Measurements from ENCODE around the gene LPAR1. TPM values are rescaled to one million over a fixed set of nuclear protein-coding genes. Genes with fewer than 3 reads are reported as not detected.

LPAR1 gene
- total RNA-seq, 5 donors from 2014 or later (not counting 1 experiment from before 2014, with no cell fraction given), result 0.26 to 0.47 (median 0.41) TPM; not detected in 2

DNA sequence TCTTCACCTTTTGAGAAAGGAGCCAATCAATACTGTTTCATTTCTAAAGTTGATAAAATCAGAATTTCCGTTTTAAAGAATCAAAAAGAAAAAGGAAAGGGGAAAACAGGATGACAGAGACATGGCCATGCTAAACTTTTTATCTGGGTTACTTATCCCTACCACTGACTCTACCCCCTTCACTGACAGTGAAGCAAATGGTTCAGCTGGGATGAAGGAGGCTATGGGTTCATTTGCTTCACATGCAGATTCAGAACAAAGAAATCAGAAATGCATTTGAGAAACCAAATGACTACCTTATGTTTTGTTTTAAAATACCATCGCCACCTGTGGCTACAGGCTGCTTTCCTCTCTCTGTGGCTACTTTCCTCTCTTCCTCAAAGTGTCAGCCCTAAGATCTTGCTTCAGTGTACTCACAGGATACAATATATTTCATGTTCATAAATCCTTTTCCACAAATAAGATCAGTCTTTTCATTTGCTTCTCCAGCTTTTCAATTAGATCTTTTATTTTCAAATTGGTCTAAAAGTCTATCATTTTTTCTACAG, 53.3 kb downstream of the LPAR1 start:
- Mint-ChIP-seq H3K27me3 (no peaks in the 10 kb centered on the region), H3K36me3 (no peaks in the 10 kb centered on the region), H3K27ac (no peak overlapping the region), H3K9me3 (peaks cover 0 to 3% (median 2%) of the 10 kb centered on the region in 3 donors), H3K4me1 (no peaks in the 10 kb centered on the region), H3K4me3 (no peak overlapping the region)
- ChIA-PET POLR2A (no interaction called here), CTCF (no interaction called here)
- H3K36me3 ChIP-seq (ENCODE audit: control insufficient read depth in 2 of 2, extremely low read depth in 1 of 2, insufficient read depth in 1 of 2, low read length in 1 of 2), result no peaks in the 10 kb centered on the region
- no peaks in the 10 kb centered on the region for H3K27me3 ChIP-seq (replicated peaks in 1 of 2; ENCODE audit: control insufficient read depth in 2 of 2, extremely low read depth in 1 of 2, insufficient read depth in 2 of 2, low read length in 1 of 2)
- DNase-seq, result no peak
- no peak overlapping the region for H3K27ac ChIP-seq (ENCODE audit: low read length)
- WGBS (ENCODE audit: insufficient coverage), result no CpG with 5 or more reads among the region's 2 CpGs
- no peaks in the 10 kb centered on the region for H3K9me3 ChIP-seq
- H3K4me1 ChIP-seq (ENCODE audit: control insufficient read depth in 1 of 2, extremely low read depth in 1 of 2, insufficient read depth in 2 of 2, low read length in 2 of 2), result no peaks in the 10 kb centered on the region
- no peak overlapping the region for H3K4me3 ChIP-seq (ENCODE audit: control insufficient read depth in 1 of 2, extremely low read depth in 1 of 2, low read length in 1 of 2)
- ATAC-seq (replicated peaks in 1 of 4), result no peak

DNA sequence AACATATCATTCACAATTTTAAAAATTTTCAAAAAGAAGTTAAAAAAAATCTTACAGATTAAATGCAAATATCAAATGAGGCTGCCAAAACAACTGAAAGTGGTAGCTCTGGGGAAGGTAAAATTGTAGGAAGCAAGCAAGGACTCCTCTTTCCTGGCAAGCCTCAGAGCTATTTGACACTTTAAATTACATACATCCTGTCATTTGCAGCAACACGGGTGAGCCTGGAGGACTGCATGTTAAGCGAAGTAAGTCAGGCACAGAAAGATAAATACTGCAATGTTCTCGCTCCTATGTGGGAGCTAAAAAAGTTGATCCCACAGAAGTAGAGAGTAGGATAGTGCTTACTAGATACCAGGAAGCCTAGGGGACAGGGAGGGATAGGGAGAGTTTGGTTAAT, 58.0 kb downstream of the LPAR1 start:
- no peaks in the 10 kb centered on the region for H3K4me1 Mint-ChIP-seq
- Histone ChIP-seq H3K9me3 (no peaks in the 10 kb centered on the region), H3K27ac (ENCODE audit: low read length) (no peak overlapping the region), H3K36me3 (ENCODE audit: control insufficient read depth in 2 of 2, extremely low read depth in 1 of 2, insufficient read depth in 1 of 2, low read length in 1 of 2) (no peaks in the 10 kb centered on the region), H3K4me3 (ENCODE audit: control insufficient read depth in 1 of 2, extremely low read depth in 1 of 2, low read length in 1 of 2) (no peak overlapping the region), H3K4me1 (ENCODE audit: control insufficient read depth in 1 of 2, extremely low read depth in 1 of 2, insufficient read depth in 2 of 2, low read length in 2 of 2) (no peaks in the 10 kb centered on the region), H3K27me3 (replicated peaks in 1 of 2; ENCODE audit: control insufficient read depth in 2 of 2, extremely low read depth in 1 of 2, insufficient read depth in 2 of 2, low read length in 1 of 2) (no peaks in the 10 kb centered on the region)
- ChIA-PET CTCF (no interaction called here), POLR2A (no interaction called here)
- H3K27me3 Mint-ChIP-seq, result no peaks in the 10 kb centered on the region
- no CpG with 5 or more reads among the region's 3 CpGs for WGBS (ENCODE audit: insufficient coverage)
- ATAC-seq (replicated peaks in 1 of 4) (no peak), DNase-seq (no peak)
- no peaks in the 10 kb centered on the region for H3K36me3 Mint-ChIP-seq
- H3K9me3 Mint-ChIP-seq, result peaks cover 2 to 10% (median 4%) of the 10 kb centered on the region in 3 donors
- H3K4me3 Mint-ChIP-seq, result no peak overlapping the region
- H3K27ac Mint-ChIP-seq, result no peak overlapping the region

DNA sequence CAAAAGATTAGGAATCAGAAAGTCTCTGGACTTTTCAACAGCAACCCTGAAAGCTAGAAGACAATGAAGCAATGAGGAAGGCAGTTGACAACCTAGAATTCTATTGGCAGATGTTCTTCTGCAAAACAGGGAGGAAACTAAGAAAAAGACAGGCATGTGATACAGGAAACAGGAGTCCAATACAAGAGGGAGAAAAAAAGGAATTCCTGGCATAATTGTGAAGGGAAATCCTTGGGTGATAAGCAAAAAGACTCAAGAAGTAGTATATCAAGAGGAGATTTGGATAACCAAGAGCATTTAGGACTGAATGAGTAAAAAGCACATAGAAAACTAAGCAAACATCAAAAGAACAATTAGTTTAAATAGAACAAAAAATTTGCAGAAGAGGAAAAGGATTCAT, 58.6 kb downstream of the LPAR1 start:
- Mint-ChIP-seq H3K4me1 (no peaks in the 10 kb centered on the region), H3K9me3 (peaks cover 0 to 7% (median 4%) of the 10 kb centered on the region in 3 donors), H3K4me3 (no peak overlapping the region), H3K27ac (no peak overlapping the region), H3K27me3 (no peaks in the 10 kb centered on the region), H3K36me3 (no peaks in the 10 kb centered on the region)
- Histone ChIP-seq H3K36me3 (ENCODE audit: control insufficient read depth in 2 of 2, extremely low read depth in 1 of 2, insufficient read depth in 1 of 2, low read length in 1 of 2) (no peaks in the 10 kb centered on the region), H3K4me3 (ENCODE audit: control insufficient read depth in 1 of 2, extremely low read depth in 1 of 2, low read length in 1 of 2) (no peak overlapping the region), H3K4me1 (ENCODE audit: control insufficient read depth in 1 of 2, extremely low read depth in 1 of 2, insufficient read depth in 2 of 2, low read length in 2 of 2) (no peaks in the 10 kb centered on the region), H3K9me3 (no peaks in the 10 kb centered on the region), H3K27me3 (replicated peaks in 1 of 2; ENCODE audit: control insufficient read depth in 2 of 2, extremely low read depth in 1 of 2, insufficient read depth in 2 of 2, low read length in 1 of 2) (no peaks in the 10 kb centered on the region), H3K27ac (ENCODE audit: low read length) (no peak overlapping the region)
- ATAC-seq (replicated peaks in 1 of 4) (no peak), DNase-seq (no peak)
- ChIA-PET POLR2A (no interaction called here), CTCF (no interaction called here)

DNA sequence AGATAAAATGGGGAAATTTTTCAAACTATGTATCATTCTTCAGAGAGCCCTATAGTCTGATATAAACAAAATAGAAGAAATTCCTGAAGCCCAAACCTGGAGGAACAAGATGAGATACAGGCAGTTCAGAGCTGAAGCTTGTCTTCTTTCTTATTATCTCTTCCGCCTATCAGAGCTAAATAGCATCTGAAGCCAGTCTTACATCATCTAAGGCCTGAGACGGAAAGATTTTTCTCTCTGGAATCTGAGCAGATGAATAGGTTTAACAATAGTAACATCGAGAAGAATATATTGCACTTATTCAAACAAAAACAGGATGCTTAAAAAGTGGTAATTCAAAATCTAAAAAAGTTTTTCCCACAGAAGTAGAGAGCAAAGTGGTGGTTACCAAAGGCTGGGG, 59.8 kb downstream of the LPAR1 start:
- Histone ChIP-seq H3K36me3 (ENCODE audit: control insufficient read depth in 2 of 2, extremely low read depth in 1 of 2, insufficient read depth in 1 of 2, low read length in 1 of 2) (no peaks in the 10 kb centered on the region), H3K9me3 (no peaks in the 10 kb centered on the region), H3K4me3 (ENCODE audit: control insufficient read depth in 1 of 2, extremely low read depth in 1 of 2, low read length in 1 of 2) (no peak overlapping the region), H3K27ac (ENCODE audit: low read length) (no peak overlapping the region), H3K27me3 (replicated peaks in 1 of 2; ENCODE audit: control insufficient read depth in 2 of 2, extremely low read depth in 1 of 2, insufficient read depth in 2 of 2, low read length in 1 of 2) (no peaks in the 10 kb centered on the region), H3K4me1 (ENCODE audit: control insufficient read depth in 1 of 2, extremely low read depth in 1 of 2, insufficient read depth in 2 of 2, low read length in 2 of 2) (no peaks in the 10 kb centered on the region)
- CTCF ChIA-PET, result no interaction called here
- Mint-ChIP-seq H3K9me3 (peaks cover 0 to 7% (median 4%) of the 10 kb centered on the region in 3 donors), H3K4me1 (no peaks in the 10 kb centered on the region), H3K27me3 (no peaks in the 10 kb centered on the region), H3K36me3 (no peaks in the 10 kb centered on the region), H3K27ac (no peak overlapping the region), H3K4me3 (no peak overlapping the region)
- ATAC-seq (replicated peaks in 1 of 4), result no peak
- no CpG with 5 or more reads among the region's 3 CpGs for WGBS (ENCODE audit: insufficient coverage)
- no peak for DNase-seq
- POLR2A ChIA-PET, result no interaction called here

DNA sequence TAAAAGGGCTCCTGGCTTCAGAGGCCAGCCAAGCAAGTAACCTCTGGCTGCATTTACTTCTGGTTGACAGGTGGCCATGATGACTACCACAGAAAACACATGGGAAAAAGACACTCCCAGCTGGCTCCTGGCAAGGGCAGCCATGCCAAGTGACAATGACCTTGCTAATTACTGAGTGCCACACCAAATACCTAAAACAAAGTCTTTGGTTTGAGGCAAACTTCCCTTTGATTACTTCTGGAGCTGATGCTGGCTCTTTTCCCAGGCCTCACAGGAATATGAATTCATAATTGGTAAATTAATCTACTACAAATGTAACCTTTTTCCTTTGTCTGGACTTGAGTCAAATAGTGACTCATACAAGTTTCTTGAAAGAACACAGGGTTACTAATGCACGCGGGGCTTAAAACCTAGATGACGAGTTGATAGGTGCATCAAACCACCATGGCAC, 61.0 kb downstream of the LPAR1 start:
- H3K27ac ChIP-seq (ENCODE audit: low read length), result no peak overlapping the region
- no peaks in the 10 kb centered on the region for H3K4me1 Mint-ChIP-seq
- H3K27me3 Mint-ChIP-seq, result no peaks in the 10 kb centered on the region
- H3K9me3 ChIP-seq, result no peaks in the 10 kb centered on the region
- no peaks in the 10 kb centered on the region for H3K27me3 ChIP-seq (replicated peaks in 1 of 2; ENCODE audit: control insufficient read depth in 2 of 2, extremely low read depth in 1 of 2, insufficient read depth in 2 of 2, low read length in 1 of 2)
- no peaks in the 10 kb centered on the region for H3K36me3 ChIP-seq (ENCODE audit: control insufficient read depth in 2 of 2, extremely low read depth in 1 of 2, insufficient read depth in 1 of 2, low read length in 1 of 2)
- H3K9me3 Mint-ChIP-seq, result peaks cover 0 to 7% (median 4%) of the 10 kb centered on the region in 3 donors
- no CpG with 5 or more reads among the region's 3 CpGs for WGBS (ENCODE audit: insufficient coverage)
- H3K27ac Mint-ChIP-seq, result no peak overlapping the region
- POLR2A ChIA-PET, result no interaction called here
- H3K4me3 ChIP-seq (ENCODE audit: control insufficient read depth in 1 of 2, extremely low read depth in 1 of 2, low read length in 1 of 2), result no peak overlapping the region
- CTCF ChIA-PET, result no interaction called here
- H3K4me1 ChIP-seq (ENCODE audit: control insufficient read depth in 1 of 2, extremely low read depth in 1 of 2, insufficient read depth in 2 of 2, low read length in 2 of 2), result no peaks in the 10 kb centered on the region
- no peak for ATAC-seq (replicated peaks in 1 of 4)
- DNase-seq, result no peak
- no peak overlapping the region for H3K4me3 Mint-ChIP-seq
- no peaks in the 10 kb centered on the region for H3K36me3 Mint-ChIP-seq

DNA sequence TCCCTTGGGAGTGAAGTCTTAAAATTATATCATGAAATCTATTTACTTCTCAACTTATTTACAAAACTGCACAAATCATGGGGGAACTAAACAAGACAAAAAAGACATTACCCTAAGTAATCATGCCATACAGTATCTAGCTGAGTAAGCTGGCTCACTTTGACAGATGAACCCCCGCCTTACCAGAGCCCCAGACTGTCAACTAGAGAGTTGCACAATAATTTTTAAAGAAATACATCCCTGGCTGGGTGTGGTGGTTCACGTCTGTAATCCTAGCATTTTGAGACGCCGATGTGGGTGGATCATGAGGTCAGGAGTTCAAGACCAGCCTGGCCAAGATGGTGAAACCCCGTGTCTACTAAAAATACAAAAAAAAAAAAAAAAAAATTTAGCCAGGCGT, 62.3 kb downstream of the LPAR1 start:
- ChIA-PET POLR2A (no interaction called here), CTCF (no interaction called here)
- Histone ChIP-seq H3K9me3 (no peaks in the 10 kb centered on the region), H3K4me3 (ENCODE audit: control insufficient read depth in 1 of 2, extremely low read depth in 1 of 2, low read length in 1 of 2) (no peak overlapping the region), H3K27me3 (replicated peaks in 1 of 2; ENCODE audit: control insufficient read depth in 2 of 2, extremely low read depth in 1 of 2, insufficient read depth in 2 of 2, low read length in 1 of 2) (no peaks in the 10 kb centered on the region), H3K4me1 (ENCODE audit: control insufficient read depth in 1 of 2, extremely low read depth in 1 of 2, insufficient read depth in 2 of 2, low read length in 2 of 2) (no peaks in the 10 kb centered on the region), H3K27ac (ENCODE audit: low read length) (no peak overlapping the region), H3K36me3 (ENCODE audit: control insufficient read depth in 2 of 2, extremely low read depth in 1 of 2, insufficient read depth in 1 of 2, low read length in 1 of 2) (no peaks in the 10 kb centered on the region)
- Mint-ChIP-seq H3K27ac (no peak overlapping the region), H3K4me1 (no peaks in the 10 kb centered on the region), H3K27me3 (no peaks in the 10 kb centered on the region), H3K9me3 (peaks cover 0 to 7% (median 4%) of the 10 kb centered on the region in 3 donors), H3K4me3 (no peak overlapping the region), H3K36me3 (no peaks in the 10 kb centered on the region)
- ATAC-seq (replicated peaks in 1 of 4), result no peak
- WGBS (ENCODE audit: insufficient coverage), result 100% methylated on average over 1 of the region's 6 CpGs
- no peak for DNase-seq

DNA sequence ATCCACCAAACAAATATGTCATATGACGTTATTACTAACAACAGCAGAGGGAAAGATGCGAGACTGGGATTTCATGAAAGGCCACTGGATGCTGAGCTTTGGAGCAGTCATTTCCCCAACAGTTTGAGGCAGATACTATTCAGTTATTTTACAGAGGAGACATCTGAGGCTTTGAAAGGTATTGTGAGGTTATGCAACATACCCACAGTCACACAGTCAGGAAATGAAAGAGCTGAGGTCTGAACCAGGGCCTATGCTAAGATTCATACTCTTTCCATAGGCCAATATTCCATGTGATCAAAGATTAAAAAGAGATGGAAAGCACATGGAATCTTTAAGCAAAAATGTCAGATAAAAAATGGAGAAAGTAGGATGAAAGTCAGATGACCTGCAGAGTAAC, 63.0 kb downstream of the LPAR1 start:
- Histone ChIP-seq H3K4me1 (ENCODE audit: control insufficient read depth in 1 of 2, extremely low read depth in 1 of 2, insufficient read depth in 2 of 2, low read length in 2 of 2) (no peaks in the 10 kb centered on the region), H3K4me3 (ENCODE audit: control insufficient read depth in 1 of 2, extremely low read depth in 1 of 2, low read length in 1 of 2) (no peak overlapping the region), H3K27ac (ENCODE audit: low read length) (no peak overlapping the region), H3K9me3 (no peaks in the 10 kb centered on the region), H3K36me3 (ENCODE audit: control insufficient read depth in 2 of 2, extremely low read depth in 1 of 2, insufficient read depth in 1 of 2, low read length in 1 of 2) (no peaks in the 10 kb centered on the region), H3K27me3 (replicated peaks in 1 of 2; ENCODE audit: control insufficient read depth in 2 of 2, extremely low read depth in 1 of 2, insufficient read depth in 2 of 2, low read length in 1 of 2) (no peaks in the 10 kb centered on the region)
- ChIA-PET CTCF (no interaction called here), POLR2A (no interaction called here)
- peaks cover 0 to 7% (median 4%) of the 10 kb centered on the region in 3 donors for H3K9me3 Mint-ChIP-seq
- no peak for ATAC-seq (replicated peaks in 1 of 4)
- no peaks in the 10 kb centered on the region for H3K36me3 Mint-ChIP-seq
- H3K27ac Mint-ChIP-seq, result no peak overlapping the region
- no peak for DNase-seq
- no peaks in the 10 kb centered on the region for H3K27me3 Mint-ChIP-seq
- 93% methylated on average over 2 of the region's 2 CpGs for WGBS (ENCODE audit: insufficient coverage)
- no peaks in the 10 kb centered on the region for H3K4me1 Mint-ChIP-seq
- no peak overlapping the region for H3K4me3 Mint-ChIP-seq
